Smooth muscle cell of the brain vasculature (primary cell): Measurements from ENCODE around the gene FOSB.

ENCODE experiments used
- DNase-seq: peaks from one replicate; pipeline ENCODE4 v3.0.0-alpha.2; 2012; ENCODE audit warnings: low read depth, low spot score

Gene FOSB

DNA sequence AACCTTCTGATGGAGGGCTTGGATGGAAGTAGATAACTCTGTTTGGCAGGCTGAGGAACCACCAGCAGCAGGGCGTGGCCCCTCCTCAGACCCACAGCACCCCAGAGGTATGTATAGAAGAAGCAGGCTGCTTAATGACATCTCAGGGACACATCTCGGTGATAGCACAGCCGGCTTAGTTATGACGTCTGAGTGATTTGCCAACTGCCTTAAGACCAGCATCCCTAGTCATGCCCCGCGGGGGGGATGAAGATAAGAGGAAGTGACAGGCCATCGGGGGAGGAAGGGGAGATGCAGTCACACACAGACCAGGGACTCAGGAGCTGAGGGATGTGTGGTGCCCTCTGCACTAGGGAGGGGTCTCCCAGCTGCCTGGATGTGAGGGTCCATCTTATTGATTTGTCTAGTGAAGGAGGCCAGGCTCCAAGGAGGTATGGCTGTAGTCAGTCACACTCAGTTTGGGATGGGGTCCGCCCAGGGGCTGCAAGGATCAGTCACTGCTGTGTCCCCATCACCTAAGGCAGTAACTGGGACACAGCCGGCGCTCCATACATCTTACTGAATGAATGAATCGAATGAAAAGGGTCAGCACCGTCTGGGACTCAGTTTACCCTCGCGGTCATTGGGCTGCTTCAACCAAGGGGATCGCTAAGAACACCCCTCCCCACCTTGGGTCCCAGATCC lies 24.9 kb upstream of the FOSB start:
- no peak for DNase-seq

GRCh38 chr19:45443462-45444317 lies 24.1 kb upstream of the FOSB start:
- no peak for DNase-seq

- no peak for DNase-seq
These were observed 23.3 kb upstream of the FOSB start for GRCh38 chr19:45444318-45445041.

- DNase-seq: no peak
These were observed 22.7 kb upstream of the FOSB start for GRCh38 chr19:45445139-45445538.

DNA sequence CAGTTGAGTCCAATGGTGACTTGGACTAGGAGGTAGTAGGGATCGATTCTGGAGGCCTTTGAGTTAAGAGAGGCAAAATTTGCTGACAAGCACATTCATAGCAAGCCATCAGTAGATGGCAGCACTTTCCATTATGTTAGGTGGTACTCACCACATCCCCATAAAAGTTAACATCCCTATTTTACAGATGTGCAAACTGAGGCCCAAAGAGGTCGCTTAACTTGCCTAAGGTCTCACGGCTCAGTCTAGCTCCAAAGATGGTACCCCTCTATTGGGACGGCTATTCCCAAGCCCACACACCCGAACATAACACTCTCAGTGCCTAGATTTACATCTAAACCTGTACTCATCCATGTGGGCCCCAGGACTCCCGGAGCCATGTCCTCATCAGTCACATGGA lies 21.5 kb upstream of the FOSB start:
- DNase-seq: no peak

DNA sequence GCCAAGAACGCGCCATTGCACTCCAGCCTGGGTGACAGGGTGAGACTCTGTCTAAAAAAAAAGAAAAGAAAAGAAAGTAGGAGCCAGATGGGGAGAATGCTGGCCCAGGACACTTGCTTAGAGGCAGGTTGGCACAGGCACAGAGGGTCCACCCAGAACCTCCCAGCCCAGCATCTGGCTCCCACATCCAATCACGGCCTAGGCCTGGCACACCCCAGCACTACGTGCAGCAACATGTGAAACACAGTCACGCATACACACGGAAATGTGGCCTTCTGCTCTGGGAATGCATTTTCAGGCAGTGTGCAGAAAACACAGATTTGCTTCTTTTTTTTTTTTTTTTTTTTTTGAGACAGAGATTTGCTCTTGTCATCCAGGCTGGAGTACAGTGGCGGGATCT lies 20.9 kb upstream of the FOSB start:
- DNase-seq: no peak

DNA sequence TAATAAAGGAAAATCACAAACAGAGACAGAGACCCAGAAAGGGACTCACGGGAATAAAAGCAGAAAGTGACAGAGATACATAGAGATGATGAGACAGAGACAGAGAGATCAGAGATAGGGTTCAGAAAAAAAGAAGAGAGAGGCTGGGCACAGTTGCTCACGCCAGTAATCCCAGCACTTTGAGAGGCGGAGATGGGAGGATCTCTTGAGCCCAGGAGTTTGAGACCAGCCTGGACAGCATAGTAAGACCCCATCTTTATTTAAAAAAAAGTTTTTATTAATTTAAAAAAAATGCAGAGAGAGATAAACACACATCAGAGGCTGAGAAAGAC lies 19.4 kb upstream of the FOSB start:
- no peak for DNase-seq

DNA sequence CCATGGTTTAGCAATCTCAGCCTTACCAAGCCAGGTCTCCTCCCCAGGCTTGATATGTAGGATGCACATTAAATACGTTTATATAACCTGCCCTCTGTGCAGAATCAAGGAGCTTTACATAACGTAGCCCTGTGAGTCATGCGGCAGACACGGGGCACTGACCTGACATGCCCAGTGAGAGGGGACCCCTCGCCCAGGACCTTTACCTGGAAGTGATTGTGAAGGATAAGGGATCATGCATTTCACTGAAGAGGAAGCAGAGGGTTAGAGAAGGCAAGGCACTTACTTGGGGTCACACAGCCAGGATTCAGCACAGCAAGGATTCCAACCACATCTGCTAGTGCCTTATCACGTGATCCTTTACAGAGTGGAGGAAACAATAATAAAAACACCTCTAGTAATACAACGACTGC lies 18.9 kb upstream of the FOSB start:
- DNase-seq: peak; percentile 58

DNA sequence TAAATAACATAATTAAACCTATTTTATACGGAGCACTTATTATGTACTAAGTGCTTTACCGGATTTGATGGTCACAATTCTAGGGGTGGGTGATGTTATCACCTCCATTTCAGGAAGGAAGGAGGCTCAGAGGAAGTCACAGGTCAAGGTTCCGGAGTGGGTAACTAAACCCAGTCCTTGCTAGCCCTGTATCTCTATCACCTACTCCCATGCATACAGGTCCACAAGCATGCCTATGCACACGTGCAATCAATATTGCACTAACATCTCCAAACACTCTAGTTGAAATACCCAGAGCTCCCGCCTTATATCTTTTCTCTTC lies 17.8 kb upstream of the FOSB start:
- DNase-seq: no peak

- DNase-seq: no peak
These were observed 16.5 kb upstream of the FOSB start for GRCh38 chr19:45451131-45451849.

DNA sequence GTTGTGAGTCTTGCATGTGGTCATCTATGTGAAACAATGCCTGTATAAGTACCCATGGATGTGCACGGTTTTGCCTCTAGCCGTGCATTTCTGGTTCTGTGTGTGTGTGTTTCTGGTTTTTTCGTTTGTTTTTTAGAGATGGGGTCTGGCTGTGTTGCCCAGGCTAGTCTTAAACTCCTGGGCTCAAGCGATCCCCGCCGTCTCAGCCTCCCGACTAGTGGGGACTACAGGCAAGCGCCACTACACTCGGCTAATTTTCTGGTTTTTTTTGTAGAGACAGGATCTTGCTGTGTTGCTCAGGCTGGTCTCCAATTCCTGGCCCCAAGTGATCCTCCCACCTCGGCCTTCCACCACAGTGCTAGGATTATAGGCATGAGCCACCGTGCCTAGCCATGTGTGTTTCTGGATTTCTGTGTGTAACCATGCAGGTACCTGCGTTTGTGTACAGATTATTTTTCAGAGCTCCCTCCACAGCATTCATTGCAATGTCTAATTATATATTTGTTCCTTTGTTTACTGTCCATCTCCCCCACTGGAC lies 15.9 kb upstream of the FOSB start:
- DNase-seq: no peak

DNA sequence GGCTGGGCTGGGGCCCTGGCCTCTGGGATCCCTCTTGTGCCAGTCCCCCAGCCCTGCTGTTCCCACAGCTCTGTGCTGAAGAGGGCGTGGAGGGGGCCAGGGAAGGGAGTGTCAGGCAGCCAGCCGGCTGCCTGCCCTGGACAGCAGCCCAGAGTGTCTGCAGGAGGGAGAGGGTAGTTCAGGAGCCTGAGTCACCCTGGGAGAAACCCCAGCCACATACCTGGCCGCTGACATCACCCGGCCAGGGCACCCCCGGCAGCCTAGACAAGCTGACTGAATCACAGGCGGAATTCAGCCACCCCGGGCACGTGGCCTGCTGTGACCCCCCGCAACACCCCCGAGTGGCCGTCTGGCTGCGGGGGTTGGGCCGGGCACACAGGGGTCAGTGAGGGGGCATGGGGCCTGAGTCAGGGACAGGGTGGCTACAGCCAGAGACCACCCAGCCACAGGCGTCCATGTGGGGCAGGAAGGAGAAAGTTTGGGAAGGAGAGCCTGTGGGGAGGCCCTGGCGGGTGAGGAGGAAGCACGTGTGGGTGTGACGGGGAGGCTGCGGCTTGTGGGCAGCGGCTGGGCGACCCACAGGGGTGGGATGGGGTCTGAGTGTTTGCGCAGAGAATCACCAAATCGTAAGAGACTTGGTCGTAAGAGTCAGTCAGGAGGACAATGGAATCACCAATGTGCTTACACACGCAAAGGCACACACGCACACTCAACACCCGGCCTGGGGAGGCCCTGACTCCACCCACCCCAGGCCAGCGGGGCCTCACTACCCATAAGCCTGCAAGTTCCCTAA lies 11.9 kb upstream of the FOSB start:
- DNase-seq: peak; percentile 95

DNA sequence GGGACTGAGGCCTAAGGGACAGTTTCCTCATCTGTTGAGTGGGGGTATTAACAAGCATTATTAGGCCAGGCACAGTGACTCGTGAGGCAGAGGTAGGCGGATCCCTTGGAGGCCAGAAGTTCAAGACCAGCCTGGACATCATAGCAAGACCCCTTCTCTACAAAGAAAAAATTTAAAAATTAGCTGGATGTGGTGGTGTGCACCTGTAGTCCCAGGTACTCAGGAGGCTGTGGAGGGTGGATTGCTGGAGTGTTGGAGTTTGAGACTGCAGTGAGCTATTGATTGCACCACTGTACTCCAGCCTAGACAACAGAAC lies 11.3 kb upstream of the FOSB start:
- no peak for DNase-seq

DNA sequence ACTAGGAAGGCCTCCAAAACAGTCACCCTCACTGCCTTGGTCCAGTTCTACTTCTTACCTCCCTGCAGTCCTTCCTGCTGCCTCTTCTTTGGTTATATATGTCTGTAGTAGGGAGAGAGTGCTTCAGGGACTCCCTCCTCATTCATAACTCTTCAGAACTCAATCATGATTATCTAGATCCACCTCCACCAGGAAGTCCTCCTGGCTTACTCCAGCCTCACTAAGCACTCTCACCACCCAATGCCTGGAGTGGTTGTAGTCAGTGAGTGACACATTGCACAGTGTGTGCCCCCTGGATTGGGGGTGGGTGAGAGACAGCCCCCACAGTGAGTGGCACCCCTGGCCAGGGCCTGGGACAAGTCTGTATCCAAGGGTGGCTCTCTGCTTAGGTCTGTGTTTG lies 10.0 kb upstream of the FOSB start:
- DNase-seq: no peak

DNA sequence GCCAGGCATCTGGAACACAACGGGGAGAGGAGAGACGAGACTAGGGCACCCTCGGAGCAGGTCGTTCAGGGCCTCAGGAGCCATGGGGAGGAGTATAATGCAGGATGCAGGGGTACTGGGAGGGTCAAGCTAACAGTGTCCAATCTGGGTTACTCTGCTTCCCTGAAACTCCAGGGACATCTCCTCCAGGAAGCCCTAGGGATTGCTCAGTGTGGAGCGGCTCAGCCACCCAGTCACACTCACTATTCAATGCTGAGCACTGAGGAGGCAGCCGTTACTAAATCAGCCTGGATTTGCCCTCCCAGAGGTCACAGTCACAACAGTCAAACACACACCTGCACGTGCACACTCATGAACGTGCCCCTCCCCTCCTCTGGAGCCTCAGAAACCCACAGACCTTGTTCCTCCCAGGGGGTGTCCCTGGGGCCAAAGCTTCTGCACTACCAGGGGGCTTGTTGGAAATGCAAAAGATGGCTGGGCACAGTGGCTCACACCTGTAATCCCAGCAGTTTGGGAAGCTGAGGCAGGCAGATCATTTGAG lies 6.9 kb upstream of the FOSB start:
- DNase-seq: no peak

- no peak for DNase-seq
These were observed 5.6 kb upstream of the FOSB start for GRCh38 chr19:45462174-45462573.

DNA sequence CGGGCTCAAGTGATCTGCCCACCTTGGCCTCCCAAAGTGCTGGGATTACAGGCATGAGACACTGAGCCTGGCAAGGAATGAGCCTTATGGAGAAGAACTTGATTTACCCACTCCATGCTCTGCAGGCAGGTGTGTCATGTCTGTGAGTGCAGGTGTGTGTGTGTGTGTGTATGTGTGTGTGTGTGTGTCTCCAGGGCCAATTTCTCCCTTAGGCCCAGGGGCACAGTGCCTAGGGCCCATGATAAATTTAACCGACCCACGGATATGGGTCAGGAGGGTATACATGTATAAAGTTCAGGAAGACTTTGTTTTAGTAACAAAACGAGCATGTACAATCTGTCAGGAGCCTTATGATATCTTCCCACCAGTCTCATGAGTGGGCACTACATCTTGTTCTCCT lies 4.6 kb upstream of the FOSB start:
- no peak for DNase-seq

GRCh38 chr19:45464274-45464673 lies 3.5 kb upstream of the FOSB start:
- DNase-seq: no peak

GRCh38 chr19:45464852-45465441 lies 2.8 kb upstream of the FOSB start:
- DNase-seq: no peak

- no peak for DNase-seq
These were observed 711 bp upstream of the FOSB start for GRCh38 chr19:45467115-45467455.

GRCh38 chr19:45468159-45468651 lies 409 bp downstream of the FOSB start:
- DNase-seq: no peak
